Glutamatergic neuron (in vitro differentiated cells): ENCODE measurements around the gene CAMSAP3. TPM values are rescaled to one million over a fixed set of nuclear protein-coding genes. Genes with fewer than 3 reads are reported as not detected.

Experiments used
- DNase-seq: peaks from one replicate; pipeline ENCODE4 v3.0.0; 2022
- H3K27ac Mint-ChIP-seq: one replicate; pipeline ENCODE4 v1.8.0; 2020; ENCODE audit warnings: mild to moderate bottlenecking, mixed read lengths, inconsistent platforms; ENCODE audit not compliant: unreplicated experiment
- H3K27me3 Mint-ChIP-seq: one replicate; pipeline ENCODE4 v1.8.0; 2020; ENCODE audit warnings: mild to moderate bottlenecking, moderate library complexity, mixed read lengths, inconsistent platforms; ENCODE audit not compliant: unreplicated experiment
- H3K36me3 Mint-ChIP-seq: one replicate; pipeline ENCODE4 v1.8.0; 2020; ENCODE audit warnings: mild to moderate bottlenecking, mixed read lengths, inconsistent platforms; ENCODE audit not compliant: unreplicated experiment
- H3K4me1 Mint-ChIP-seq: one replicate; pipeline ENCODE4 v1.8.0; 2020; ENCODE audit warnings: mild to moderate bottlenecking, low read depth, mixed read lengths, inconsistent platforms; ENCODE audit not compliant: unreplicated experiment
- H3K4me3 Mint-ChIP-seq: one replicate; pipeline ENCODE4 v1.8.0; 2020; ENCODE audit warnings: mild to moderate bottlenecking, mixed read lengths, inconsistent platforms; ENCODE audit not compliant: unreplicated experiment
- H3K9me3 Mint-ChIP-seq: one replicate; pipeline ENCODE4 v1.8.0; 2020; ENCODE audit warnings: mild to moderate bottlenecking, moderate library complexity, mixed read lengths, inconsistent platforms; ENCODE audit not compliant: unreplicated experiment
- CTCF ChIP-seq: fragments of 200-600 bp; sonication (generic); IDR thresholded peaks from one replicate; pipeline ENCODE4 v1.5.0; 2021; ENCODE audit not compliant: partially characterized antibody, unreplicated experiment
- total RNA-seq: library from RNA; stranded (reverse); fragmentation: NEBNext Ultra II Directional; extraction: Animal tissue kit (Norgen Biotek cat#: 25700); gene quantifications from one replicate; pipeline ENCODE4 v1.2.1, GENCODE V29; 2021; ENCODE audit not compliant: unreplicated experiment

CAMSAP3 gene
- total RNA-seq, 1 donor from 2014 or later, result 47.6 TPM

DNA sequence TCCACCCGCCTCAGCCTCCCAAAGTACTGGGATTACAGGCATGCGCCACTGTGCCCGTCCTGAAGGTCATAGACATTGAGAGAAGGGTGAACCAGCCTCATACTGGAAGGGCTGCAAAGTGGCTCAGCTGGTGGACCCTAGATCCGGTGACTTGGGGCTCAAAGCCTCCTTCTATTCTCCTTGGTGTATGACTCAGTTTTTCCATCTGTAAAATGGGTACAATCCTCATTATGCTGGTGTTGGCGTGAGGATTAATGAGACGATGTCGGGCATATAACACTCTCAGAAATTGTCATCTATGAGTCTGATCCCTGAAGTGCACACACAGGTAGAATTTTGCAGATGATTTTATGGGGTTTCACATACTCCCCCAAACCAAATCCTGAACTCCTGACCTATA, 5.8 kb upstream of the CAMSAP3 start:
- no peaks in the 10 kb centered on the region for H3K36me3 Mint-ChIP-seq
- TF ChIP-seq CTCF, result no peak
- no peak overlapping the region for H3K27ac Mint-ChIP-seq
- H3K4me3 Mint-ChIP-seq, result no peak overlapping the region
- no peak for DNase-seq
- H3K9me3 Mint-ChIP-seq, result peaks cover 4% of the 10 kb centered on the region
- peaks cover 5% of the 10 kb centered on the region for H3K27me3 Mint-ChIP-seq
- H3K4me1 Mint-ChIP-seq, result no peaks in the 10 kb centered on the region

DNA sequence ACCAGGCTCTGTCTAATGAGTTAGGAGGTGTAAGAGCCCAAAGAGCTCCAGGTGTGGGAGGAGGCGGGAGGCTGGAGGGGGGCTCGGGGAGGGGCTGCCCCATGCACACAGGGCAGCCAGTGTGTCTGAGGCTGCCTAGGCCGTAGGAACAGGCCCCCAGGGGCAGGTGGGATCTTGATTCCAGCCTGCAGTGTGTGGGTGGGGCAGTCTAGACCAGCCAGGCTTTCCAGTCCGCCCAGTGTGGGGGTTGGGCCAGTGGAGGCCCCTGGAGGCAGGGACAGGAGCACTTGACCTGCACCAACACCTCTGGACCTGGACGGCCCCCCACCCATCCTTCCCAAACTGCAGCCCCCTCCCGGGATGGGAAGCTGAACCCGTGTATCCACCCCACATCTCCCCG, 5.4 kb upstream of the CAMSAP3 start:
- Mint-ChIP-seq H3K4me3 (no peak overlapping the region), H3K27ac (no peak overlapping the region), H3K36me3 (no peaks in the 10 kb centered on the region), H3K9me3 (peaks cover 6% of the 10 kb centered on the region), H3K27me3 (peaks cover 7% of the 10 kb centered on the region), H3K4me1 (peaks cover 2% of the 10 kb centered on the region)
- TF ChIP-seq CTCF, result no peak
- DNase-seq, result no peak

GRCh38 chr19:7596211-7596937, 711 bp downstream of the CAMSAP3 start:
- no peak overlapping the region for H3K27ac Mint-ChIP-seq
- peaks cover 13% of the 10 kb centered on the region for H3K27me3 Mint-ChIP-seq
- peak overlapping the region; percentile 84 for H3K4me3 Mint-ChIP-seq
- no peak for TF ChIP-seq CTCF
- H3K36me3 Mint-ChIP-seq, result no peaks in the 10 kb centered on the region
- DNase-seq, result no peak
- peaks cover 9% of the 10 kb centered on the region for H3K4me1 Mint-ChIP-seq
- H3K9me3 Mint-ChIP-seq, result peaks cover 6% of the 10 kb centered on the region

DNA sequence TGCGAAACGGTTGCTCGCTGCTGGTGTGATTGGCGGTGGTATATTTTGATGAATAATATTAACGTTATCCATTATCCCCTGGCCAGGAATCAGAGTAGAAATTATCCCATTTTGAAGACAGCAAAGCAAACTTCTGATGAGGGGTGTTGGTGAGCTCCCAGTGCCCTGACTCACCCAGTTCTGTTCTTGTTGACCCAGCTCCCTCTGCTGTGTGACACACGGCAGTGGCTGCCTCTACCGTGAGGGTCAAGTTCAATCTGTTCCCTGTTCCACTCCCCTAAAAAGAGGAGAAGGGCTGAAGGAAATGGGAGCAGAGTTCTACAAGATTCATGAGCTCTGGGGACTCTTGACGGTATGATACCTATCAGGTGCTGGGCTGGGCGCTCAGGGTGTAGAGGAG, 2.0 kb downstream of the CAMSAP3 start:
- Mint-ChIP-seq H3K27me3 (peaks cover 17% of the 10 kb centered on the region), H3K27ac (no peak overlapping the region), H3K4me1 (peaks cover 9% of the 10 kb centered on the region), H3K36me3 (no peaks in the 10 kb centered on the region), H3K9me3 (peaks cover 6% of the 10 kb centered on the region), H3K4me3 (peak overlapping the region; percentile 84)
- no peak for DNase-seq
- TF ChIP-seq CTCF, result no peak

- Mint-ChIP-seq H3K9me3 (peaks cover 6% of the 10 kb centered on the region), H3K27ac (no peak overlapping the region), H3K4me1 (peaks cover 9% of the 10 kb centered on the region), H3K27me3 (peaks cover 20% of the 10 kb centered on the region), H3K36me3 (no peaks in the 10 kb centered on the region), H3K4me3 (peak overlapping the region; percentile 84)
- no peak for TF ChIP-seq CTCF
- no peak for DNase-seq
Measured at GRCh38 chr19:7598180-7598579, 2.5 kb downstream of the CAMSAP3 start.
